ENCODE data around the gene APBA1.

APBA1 gene

DNA sequence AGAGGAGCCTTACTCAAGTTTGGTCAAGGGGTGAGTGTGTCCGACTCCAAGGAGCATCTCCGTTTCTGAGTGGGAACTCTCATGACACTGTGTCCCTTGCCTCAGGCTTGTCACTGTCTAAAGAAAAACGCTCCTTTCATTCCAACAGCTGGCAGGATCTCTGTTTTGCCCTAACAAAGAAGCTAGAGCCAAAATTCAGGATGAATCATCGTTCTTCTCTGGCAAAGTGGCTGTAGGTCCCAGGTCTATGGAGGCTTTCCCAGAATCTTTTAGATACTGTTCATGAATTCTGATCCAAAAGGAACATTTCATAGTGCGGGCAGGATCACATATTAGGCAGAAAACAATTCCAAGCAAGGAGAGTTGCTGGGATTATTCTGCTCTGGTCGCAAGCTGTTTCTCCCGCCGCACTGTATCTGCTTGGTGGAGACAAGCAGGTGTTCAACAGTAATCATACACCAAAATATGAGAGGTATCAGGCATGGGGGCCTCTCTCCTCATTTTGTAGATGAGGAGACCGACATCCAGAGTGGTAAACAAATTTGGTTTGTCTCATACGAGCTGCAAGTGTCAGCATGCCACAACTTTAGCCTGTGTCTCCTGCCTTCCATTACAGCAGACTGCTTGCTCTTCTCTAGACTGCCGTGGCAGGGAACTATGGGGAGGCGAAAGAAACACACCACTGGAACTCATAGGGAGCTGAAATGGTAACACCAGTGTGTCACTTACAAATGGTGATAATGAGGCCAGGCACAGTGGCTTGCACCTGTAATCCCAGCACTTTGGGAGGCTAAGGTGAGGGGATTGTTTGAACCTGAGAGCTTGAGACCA is 274.6 kb downstream of the APBA1 start:
- peak; percentile 46 for DNase-seq (ENCODE audit: low spot score)

DNA sequence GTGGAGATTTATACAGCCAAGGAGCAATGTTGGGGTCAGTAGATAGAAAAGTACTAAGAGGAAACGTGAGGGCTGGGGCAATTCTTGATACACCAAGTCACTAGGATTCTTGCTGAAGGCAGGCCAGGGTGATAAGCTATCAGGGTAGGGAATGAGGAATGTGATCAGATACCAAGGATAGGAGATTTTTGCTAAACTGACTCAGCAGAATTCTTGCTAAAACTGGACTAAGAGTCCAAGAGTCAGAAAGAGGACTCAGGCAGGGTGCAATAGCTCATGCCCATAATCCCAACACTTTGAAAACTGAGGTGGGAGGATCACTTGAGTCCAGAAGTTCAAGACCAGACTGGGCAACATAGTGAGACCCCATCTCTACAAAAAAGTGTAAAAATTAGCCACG is 275.4 kb downstream of the APBA1 start:
- no peak for DNase-seq (ENCODE audit: low spot score)

DNA sequence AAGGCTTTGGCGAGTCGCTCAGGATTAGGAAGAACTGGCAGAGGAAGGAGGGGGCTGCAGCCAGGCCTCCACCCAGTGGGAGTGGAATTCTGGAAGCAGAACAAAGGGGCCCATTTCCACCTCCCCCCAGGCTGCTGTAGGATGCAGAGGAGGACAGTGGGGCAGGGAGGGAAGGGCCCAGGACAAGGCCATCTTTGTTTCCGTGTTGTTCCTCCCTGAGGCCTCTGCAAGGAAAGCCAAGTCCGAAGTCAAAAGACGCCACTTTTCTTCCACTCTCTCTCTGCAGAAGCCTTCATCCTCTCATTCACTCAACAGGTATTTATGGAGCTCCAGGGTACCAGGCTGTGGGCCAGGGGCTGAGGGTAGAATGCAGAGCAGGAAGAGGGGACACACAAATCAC is 276.5 kb downstream of the APBA1 start:
- peak; percentile 75 for DNase-seq (ENCODE audit: low spot score)

DNA sequence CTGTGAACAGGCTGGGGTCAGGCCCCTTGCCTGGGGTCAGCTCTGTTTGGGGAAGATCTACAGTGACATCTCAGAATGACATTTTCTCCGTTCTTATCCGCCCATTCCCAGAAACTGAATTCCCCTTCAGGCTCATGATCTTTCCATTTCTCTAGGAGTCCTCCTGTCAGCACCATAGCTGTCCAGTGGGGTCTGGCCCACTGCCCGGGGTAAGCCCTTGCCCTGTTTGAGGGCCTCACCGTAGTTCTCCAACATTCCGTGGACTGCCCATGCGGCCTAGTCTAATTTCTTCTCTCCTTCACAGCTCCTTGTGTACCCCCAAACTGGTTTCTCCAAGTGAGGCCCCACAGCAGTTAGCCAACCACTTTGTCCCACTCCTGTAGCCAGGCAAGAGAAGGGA is 278.7 kb downstream of the APBA1 start:
- DNase-seq (ENCODE audit: low spot score) = no peak

- no peak for DNase-seq (ENCODE audit: low spot score)
Observed at GRCh38 chr9:69392826-69393225, 279.3 kb downstream of the APBA1 start.

GRCh38 chr9:69391946-69392345 is 280.2 kb downstream of the APBA1 start:
- DNase-seq (ENCODE audit: low spot score) = peak; percentile 54

GRCh38 chr9:69391487-69391886 is 280.7 kb downstream of the APBA1 start:
- no peak for DNase-seq (ENCODE audit: low spot score)

DNA sequence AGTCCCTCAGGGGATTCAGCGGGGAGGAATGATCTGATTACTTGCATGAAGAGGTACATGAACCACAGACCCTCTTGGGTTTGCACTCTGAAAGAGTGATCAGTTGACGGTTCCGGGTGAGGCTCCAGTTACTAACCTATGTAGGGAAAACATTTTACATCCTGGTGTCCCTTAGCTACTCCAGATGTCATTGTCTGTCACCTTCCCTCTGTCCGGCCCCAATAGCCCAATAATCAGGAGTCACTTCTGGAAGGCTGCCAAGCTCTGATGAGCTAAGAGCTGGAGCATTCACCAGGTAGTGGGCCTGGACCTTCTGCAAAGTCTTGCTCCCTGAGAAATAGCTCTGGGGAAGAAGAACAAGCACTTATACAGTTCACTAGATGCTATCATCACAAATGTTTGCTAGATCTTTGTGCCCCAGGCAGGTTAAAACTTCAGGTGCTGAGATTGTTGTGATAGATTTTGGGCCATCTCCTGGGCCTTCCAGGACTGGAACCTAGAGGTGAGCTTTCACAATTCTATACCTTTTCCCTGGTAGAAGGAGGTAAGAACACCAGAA is 282.7 kb downstream of the APBA1 start:
- DNase-seq (ENCODE audit: low spot score) = no peak

GRCh38 chr9:69388596-69388995 is 283.6 kb downstream of the APBA1 start:
- DNase-seq (ENCODE audit: low spot score) = no peak

DNA sequence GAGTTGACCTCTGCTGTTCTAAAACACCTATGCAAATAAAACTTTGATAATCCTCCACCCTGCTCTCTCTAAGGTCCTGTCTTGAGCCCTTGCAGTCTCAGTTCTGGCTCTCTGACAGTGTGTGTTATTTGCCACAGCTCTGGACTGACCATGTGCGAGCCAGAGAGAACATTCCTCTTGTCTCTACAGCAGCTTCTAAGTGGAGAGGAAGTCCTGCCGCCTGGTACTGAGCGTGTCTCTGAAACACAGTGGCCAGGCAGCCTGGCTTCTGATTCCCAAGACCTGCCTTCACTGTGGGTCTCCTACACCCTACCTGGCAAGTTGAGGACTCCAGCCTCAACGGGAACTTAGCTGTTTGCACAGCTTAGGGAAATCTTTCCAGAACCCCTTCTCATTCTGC is 285.5 kb downstream of the APBA1 start:
- DNase-seq (ENCODE audit: low spot score) = no peak

- no peak for DNase-seq (ENCODE audit: low spot score)
Observed at GRCh38 chr9:69385581-69386033, 286.6 kb downstream of the APBA1 start.

DNA sequence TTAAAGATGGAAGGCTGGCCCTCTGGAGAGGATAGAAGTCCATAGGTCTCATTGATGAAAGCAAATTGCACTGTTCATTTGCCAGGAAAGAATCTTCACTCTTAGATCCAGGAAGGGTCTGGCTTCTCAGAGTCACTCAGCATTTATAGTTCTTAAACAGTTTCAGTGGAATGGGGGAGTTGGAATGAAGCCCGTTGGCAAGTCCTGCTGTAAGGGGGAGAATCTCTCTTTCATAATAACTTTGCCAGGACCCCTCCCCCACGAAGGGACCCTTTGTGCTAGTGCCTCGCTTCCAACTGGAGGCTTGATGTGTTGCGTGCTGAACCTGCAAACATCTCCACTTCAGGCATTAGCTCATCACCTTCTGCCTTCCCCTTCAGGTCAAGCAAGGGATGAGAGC is 290.0 kb downstream of the APBA1 start:
- no peak for DNase-seq (ENCODE audit: low spot score)

- no peak for DNase-seq (ENCODE audit: low spot score)
Observed at GRCh38 chr9:69380811-69381210, 291.4 kb downstream of the APBA1 start.

DNA sequence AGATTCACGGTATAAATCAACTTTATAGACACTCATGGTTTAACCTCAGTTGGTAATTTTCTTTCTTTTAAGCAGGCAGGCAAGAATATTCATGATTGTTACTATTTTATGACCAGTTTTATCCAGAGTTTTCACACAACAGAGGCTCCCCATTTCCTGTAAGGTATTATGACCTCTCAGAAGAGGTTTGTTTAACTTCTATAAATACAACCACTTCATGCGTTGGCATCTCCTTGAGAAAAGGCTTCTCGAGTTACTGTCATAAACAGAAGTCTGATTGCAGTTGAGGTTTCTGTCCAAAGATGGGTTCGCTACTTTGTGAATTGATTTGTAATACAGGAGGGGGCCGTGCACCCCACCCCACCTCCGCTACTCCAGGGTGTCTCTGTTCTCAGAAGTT is 291.9 kb downstream of the APBA1 start:
- no peak for DNase-seq (ENCODE audit: low spot score)

- no peak for DNase-seq (ENCODE audit: low spot score)
Observed at GRCh38 chr9:69379270-69379982, 292.7 kb downstream of the APBA1 start.

DNA sequence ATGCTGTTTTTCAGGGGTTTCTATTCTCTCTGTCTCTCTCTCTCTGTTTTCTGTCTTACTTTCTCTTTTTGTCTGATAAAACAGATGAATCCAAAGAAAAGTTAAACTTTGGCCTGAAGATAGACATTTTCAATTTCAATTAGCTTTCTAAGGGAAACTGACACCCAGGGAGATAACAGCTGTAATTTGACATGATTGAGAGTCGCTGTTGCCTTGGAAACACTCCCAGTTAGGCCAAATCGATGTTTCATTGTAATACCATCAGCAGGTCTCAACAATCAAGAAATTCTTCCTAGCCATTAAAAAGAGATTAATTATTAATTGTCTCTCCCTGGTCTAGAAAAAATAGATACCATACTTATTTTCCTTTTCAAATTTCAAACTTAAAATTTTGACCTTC is 294.2 kb downstream of the APBA1 start:
- no peak for DNase-seq (ENCODE audit: low spot score)
